ENCODE measurements around the gene ZDHHC11. TPM values are rescaled to one million over a fixed set of nuclear protein-coding genes. Genes with fewer than 3 reads are reported as not detected.
"Not testable (repeated sequence)": the region's sequence is repeated elsewhere in the genome, so short reads cannot be mapped to it uniquely, and the experiment has no call there.

ZDHHC11 gene
- total RNA-seq, 2 experiments from 2014 or later, result 13.3 to 18.3 TPM

DNA sequence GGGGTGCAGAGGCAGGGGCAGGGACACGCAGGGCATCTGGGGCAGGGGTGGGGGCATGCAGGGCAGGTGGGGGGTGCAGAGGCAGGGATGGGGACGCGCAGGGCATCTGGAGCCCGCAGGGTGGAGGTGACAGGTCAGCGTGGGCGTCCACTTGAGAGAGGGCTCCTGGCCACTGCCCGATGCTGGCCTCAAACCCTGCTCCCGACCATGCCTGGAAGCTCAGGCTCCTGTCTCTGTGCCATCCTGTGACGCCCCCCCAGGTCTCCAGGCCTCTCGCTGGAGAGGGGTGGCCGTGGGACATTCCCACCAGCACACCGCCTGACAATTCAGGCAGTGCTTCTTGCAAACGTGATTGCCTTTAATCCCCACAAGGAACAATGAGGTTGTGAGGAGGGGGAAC lies 99.3 kb downstream of the ZDHHC11 start:
- DNase-seq, result peak in 1 of 14 experiments; percentile 0
- POLR2A ChIA-PET, result no interaction called here
- Histone ChIP-seq H3K27me3 (ENCODE audit: control insufficient read depth in 1 of 2, insufficient read depth in 2 of 2, low read length in 2 of 2) (no peaks in the 10 kb centered on the region), H3K4me1 (ENCODE audit: insufficient read depth, low read length) (no peaks in the 10 kb centered on the region), H3K27ac (ENCODE audit: low read depth in 1 of 2, low read length in 2 of 2) (no peak overlapping the region), H3K36me3 (ENCODE audit: insufficient read depth, low read length) (no peaks in the 10 kb centered on the region), H3K4me3 (ENCODE audit: low read length) (no peak overlapping the region), H3K9me3 (ENCODE audit: control insufficient read depth in 1 of 2, insufficient read depth in 1 of 2, low read length in 2 of 2) (no peaks in the 10 kb centered on the region)
- CTCF ChIA-PET, result no interaction called here
- Mint-ChIP-seq H3K4me1 (ENCODE audit: low read depth) (peaks cover 12% of the 10 kb centered on the region), H3K9me3 (no peaks in the 10 kb centered on the region), H3K27me3 (no peaks in the 10 kb centered on the region), H3K4me3 (no peak overlapping the region), H3K27ac (no peak overlapping the region), H3K36me3 (ENCODE audit: low read depth) (no peaks in the 10 kb centered on the region)
- ATAC-seq (ENCODE audit: poor library complexity), result no peak
- TF ChIP-seq, protein P1, sequence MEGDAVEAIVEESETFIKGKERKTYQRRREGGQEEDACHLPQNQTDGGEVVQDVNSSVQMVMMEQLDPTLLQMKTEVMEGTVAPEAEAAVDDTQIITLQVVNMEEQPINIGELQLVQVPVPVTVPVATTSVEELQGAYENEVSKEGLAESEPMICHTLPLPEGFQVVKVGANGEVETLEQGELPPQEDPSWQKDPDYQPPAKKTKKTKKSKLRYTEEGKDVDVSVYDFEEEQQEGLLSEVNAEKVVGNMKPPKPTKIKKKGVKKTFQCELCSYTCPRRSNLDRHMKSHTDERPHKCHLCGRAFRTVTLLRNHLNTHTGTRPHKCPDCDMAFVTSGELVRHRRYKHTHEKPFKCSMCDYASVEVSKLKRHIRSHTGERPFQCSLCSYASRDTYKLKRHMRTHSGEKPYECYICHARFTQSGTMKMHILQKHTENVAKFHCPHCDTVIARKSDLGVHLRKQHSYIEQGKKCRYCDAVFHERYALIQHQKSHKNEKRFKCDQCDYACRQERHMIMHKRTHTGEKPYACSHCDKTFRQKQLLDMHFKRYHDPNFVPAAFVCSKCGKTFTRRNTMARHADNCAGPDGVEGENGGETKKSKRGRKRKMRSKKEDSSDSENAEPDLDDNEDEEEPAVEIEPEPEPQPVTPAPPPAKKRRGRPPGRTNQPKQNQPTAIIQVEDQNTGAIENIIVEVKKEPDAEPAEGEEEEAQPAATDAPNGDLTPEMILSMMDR (IDR thresholded peaks at IDR 0.05), result no peak
- intact Hi-C loops (cut with DNase I, micrococcal nuclease), result no loop called here

DNA sequence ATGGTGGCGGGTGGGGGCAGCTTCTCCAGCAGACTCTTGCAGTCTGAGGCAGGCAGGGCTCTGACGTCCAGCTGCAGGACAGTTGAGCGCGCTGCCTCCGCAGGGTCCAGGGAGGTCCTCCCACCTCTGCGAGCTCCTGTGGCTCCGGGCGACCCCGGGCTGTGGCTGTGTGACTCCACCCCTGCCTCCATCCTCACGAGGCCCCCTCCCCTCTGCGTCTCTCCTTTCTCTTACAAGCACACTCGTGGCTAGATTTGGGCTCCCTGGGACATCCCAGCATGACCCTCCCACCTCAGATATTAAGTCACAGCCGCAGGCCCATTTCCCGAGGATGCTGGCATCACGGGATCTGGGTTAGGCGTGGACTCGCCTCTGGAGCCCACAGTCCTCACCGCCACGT lies 100.6 kb downstream of the ZDHHC11 start:
- H3K4me3 Mint-ChIP-seq; H3K4me1 ChIP-seq (ENCODE audit: insufficient read depth, low read length); H3K9me3 ChIP-seq (ENCODE audit: control insufficient read depth in 1 of 2, insufficient read depth in 1 of 2, low read length in 2 of 2); H3K36me3 ChIP-seq (ENCODE audit: insufficient read depth, low read length); H3K27me3 Mint-ChIP-seq; H3K36me3 Mint-ChIP-seq (ENCODE audit: low read depth); H3K27ac Mint-ChIP-seq; H3K4me3 ChIP-seq (ENCODE audit: low read length); H3K27me3 ChIP-seq (ENCODE audit: control insufficient read depth in 1 of 2, insufficient read depth in 2 of 2, low read length in 2 of 2); ATAC-seq (ENCODE audit: poor library complexity); POLR2A ChIA-PET; H3K4me1 Mint-ChIP-seq (ENCODE audit: low read depth); H3K9me3 Mint-ChIP-seq; CTCF ChIA-PET; intact Hi-C loops (cut with DNase I, micrococcal nuclease); H3K27ac ChIP-seq (ENCODE audit: low read depth in 1 of 2, low read length in 2 of 2): not testable (repeated sequence)
- peak in 1 of 14 experiments; percentile 1 for DNase-seq

DNA sequence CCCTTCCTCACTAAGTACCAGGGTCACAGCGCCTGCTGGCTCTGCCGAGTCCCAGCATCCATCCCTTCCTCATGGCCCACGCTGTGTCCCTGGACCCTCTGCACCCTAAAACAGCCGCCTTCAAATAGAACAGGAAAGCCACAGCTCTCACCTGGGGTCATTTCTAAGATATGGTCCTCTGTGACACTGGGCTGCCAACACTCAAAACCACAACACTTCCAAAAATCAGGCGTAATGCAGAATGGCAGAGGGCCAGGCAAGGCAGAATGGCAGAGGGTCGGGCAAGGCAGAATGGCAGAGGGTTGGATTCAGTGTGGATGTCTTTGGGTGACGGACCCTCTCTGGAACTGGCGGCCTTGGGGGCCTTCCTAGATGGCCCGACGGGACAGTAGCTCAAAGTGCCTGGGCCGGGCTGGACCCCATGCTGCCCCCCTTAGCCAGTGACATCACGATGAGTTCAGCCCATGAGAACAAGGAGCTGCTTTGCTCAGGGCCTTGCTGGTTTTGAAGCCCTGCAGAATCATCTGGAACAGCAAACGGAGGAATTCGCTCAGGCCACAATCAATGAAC lies 101.6 kb downstream of the ZDHHC11 start:
- H3K9me3 ChIP-seq (ENCODE audit: control insufficient read depth in 1 of 2, insufficient read depth in 1 of 2, low read length in 2 of 2), result no peaks in the 10 kb centered on the region
- POLR2A ChIA-PET, result no interaction called here
- ATAC-seq (ENCODE audit: poor library complexity), result no peak
- Mint-ChIP-seq H3K27ac (no peak overlapping the region), H3K36me3 (ENCODE audit: low read depth) (no peaks in the 10 kb centered on the region), H3K27me3 (no peaks in the 10 kb centered on the region), H3K4me3 (no peak overlapping the region), H3K4me1 (ENCODE audit: low read depth) (peaks cover 3% of the 10 kb centered on the region), H3K9me3 (no peaks in the 10 kb centered on the region)
- CTCF ChIA-PET, result no interaction called here
- H3K36me3 ChIP-seq (ENCODE audit: insufficient read depth, low read length), result no peaks in the 10 kb centered on the region
- H3K27me3 ChIP-seq (ENCODE audit: control insufficient read depth in 1 of 2, insufficient read depth in 2 of 2, low read length in 2 of 2), result no peaks in the 10 kb centered on the region
- TF ChIP-seq, protein P1 (IDR thresholded peaks at IDR 0.05), result no peak
- peak in 1 of 14 experiments; percentile 0 for DNase-seq
- H3K4me3 ChIP-seq (ENCODE audit: low read length), result no peak overlapping the region
- no peaks in the 10 kb centered on the region for H3K4me1 ChIP-seq (ENCODE audit: insufficient read depth, low read length)
- no peak overlapping the region for H3K27ac ChIP-seq (ENCODE audit: low read depth in 1 of 2, low read length in 2 of 2)
- intact Hi-C loops (cut with DNase I, micrococcal nuclease), result no loop called here

DNA sequence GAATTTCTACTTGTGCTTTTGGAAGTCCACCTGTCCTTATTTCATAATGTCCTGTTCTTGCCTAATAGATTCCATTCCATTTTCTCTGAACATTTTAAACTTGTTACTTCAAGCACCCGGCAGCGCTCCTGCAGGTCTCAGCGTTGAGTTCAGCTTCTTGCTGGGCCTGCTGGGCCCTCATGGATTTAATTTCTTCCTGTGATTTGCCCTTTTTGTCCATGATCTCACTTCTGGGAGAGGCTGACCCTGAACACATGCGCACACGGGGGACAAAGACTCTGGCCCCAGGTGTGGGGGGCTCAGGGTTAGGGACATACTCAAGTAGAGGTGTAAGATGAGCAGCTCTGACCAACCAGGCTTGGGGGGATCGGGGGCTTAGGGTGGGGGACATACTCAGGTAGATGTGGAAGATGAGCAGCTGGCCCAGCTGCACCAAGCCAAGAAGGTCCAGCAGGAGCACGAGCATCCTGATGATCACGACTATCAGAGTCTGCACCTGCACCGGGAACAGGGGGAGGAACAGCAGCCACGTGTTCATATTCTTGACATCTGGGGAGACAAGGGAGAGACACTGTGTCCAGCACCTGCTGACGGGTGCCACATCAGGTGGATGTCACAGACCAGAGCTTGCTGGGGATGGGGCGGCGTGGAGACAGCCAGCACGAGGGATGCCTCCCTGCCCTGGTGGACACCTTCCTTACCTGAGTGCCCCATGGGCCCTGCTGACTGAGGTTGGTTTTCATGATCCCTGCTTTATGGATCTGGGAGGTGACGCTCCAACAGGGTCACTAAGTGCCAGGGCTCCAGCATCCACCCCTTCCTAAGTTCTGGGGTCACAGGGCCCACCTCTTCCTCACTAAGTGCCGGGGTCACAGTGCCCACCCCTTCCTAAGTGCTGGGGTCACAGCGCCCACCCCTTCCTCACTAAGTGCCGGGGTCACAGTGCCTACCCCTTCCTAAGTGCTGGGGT lies 102.5 kb downstream of the ZDHHC11 start:
- ATAC-seq (ENCODE audit: poor library complexity); CTCF ChIA-PET; H3K27ac ChIP-seq (ENCODE audit: low read depth in 1 of 2, low read length in 2 of 2); H3K9me3 ChIP-seq (ENCODE audit: control insufficient read depth in 1 of 2, insufficient read depth in 1 of 2, low read length in 2 of 2); intact Hi-C loops (cut with DNase I, micrococcal nuclease); H3K4me3 Mint-ChIP-seq; H3K27me3 Mint-ChIP-seq; H3K36me3 Mint-ChIP-seq (ENCODE audit: low read depth); H3K4me1 ChIP-seq (ENCODE audit: insufficient read depth, low read length); H3K27me3 ChIP-seq (ENCODE audit: control insufficient read depth in 1 of 2, insufficient read depth in 2 of 2, low read length in 2 of 2); H3K36me3 ChIP-seq (ENCODE audit: insufficient read depth, low read length); POLR2A ChIA-PET; H3K4me1 Mint-ChIP-seq (ENCODE audit: low read depth); H3K4me3 ChIP-seq (ENCODE audit: low read length); H3K9me3 Mint-ChIP-seq; H3K27ac Mint-ChIP-seq: not testable (repeated sequence)
- peak in 1 of 14 experiments; percentile 0 for DNase-seq

DNA sequence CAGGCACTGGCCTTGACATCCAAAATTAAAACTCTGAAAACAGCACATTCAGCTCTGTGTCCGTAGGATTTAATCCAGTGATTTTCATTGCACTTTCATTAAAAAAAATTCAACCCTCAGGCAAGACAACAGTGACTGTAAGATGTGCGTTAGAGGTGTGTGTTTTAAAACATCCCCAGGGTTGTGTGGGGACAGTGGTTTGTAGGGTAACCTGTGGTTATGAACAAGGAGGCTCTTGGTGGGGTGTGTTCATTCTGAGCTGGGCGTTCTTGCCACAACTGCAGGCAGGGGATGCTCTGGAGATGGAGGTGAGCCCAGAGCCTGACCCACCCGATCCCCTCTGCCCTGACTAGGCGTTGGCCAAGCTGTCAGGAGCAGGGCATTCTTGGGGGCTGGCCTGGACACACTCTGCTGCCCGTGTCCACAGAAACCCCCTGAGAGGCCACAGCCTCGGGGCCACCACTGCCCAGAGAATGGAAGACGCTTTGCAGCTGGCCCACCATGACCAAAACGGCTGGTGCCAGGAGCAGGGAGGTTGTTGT lies 103.4 kb downstream of the ZDHHC11 start:
- H3K4me3 ChIP-seq (ENCODE audit: low read length); CTCF ChIA-PET; DNase-seq; H3K27me3 ChIP-seq (ENCODE audit: control insufficient read depth in 1 of 2, insufficient read depth in 2 of 2, low read length in 2 of 2); H3K4me1 Mint-ChIP-seq (ENCODE audit: low read depth); H3K9me3 Mint-ChIP-seq; POLR2A ChIA-PET; ATAC-seq (ENCODE audit: poor library complexity); H3K4me3 Mint-ChIP-seq; intact Hi-C loops (cut with DNase I, micrococcal nuclease); H3K27me3 Mint-ChIP-seq; H3K36me3 Mint-ChIP-seq (ENCODE audit: low read depth); H3K4me1 ChIP-seq (ENCODE audit: insufficient read depth, low read length); H3K27ac ChIP-seq (ENCODE audit: low read depth in 1 of 2, low read length in 2 of 2); H3K36me3 ChIP-seq (ENCODE audit: insufficient read depth, low read length); H3K9me3 ChIP-seq (ENCODE audit: control insufficient read depth in 1 of 2, insufficient read depth in 1 of 2, low read length in 2 of 2); H3K27ac Mint-ChIP-seq: not testable (repeated sequence)

All from CD4-positive, alpha-beta T cell (primary cell).